Kidney capillary endothelial cell (primary cell): ENCODE measurements around the gene CPT1C.

Experiments used
- DNase-seq: peaks from one replicate; pipeline ENCODE4 v3.0.0-alpha.2; 2018; ENCODE audit warnings: low spot score

The CPT1C gene

GRCh38 chr19:49682274-49682673 is 8.6 kb upstream of the CPT1C start:
- no peak for DNase-seq

GRCh38 chr19:49683814-49684250 is 7.1 kb upstream of the CPT1C start:
- DNase-seq, result no peak

- no peak for DNase-seq
These were observed 6.5 kb upstream of the CPT1C start for GRCh38 chr19:49684251-49684982.

GRCh38 chr19:49684983-49685553 is 5.8 kb upstream of the CPT1C start:
- no peak for DNase-seq

GRCh38 chr19:49685845-49686332 is 5.0 kb upstream of the CPT1C start:
- no peak for DNase-seq

GRCh38 chr19:49686503-49687088 is 4.3 kb upstream of the CPT1C start:
- DNase-seq, result no peak

- DNase-seq, result no peak
These were observed 3.8 kb upstream of the CPT1C start for GRCh38 chr19:49687150-49687549.

GRCh38 chr19:49687566-49688316 is 3.2 kb upstream of the CPT1C start:
- peak; percentile 86 for DNase-seq

- DNase-seq, result no peak
These were observed 2.3 kb upstream of the CPT1C start for GRCh38 chr19:49688531-49689132.

- no peak for DNase-seq
These were observed 1.5 kb upstream of the CPT1C start, which contains the start of gene ADM5 for GRCh38 chr19:49689133-49690078. TSS of gene ADM5 (plus strand) at chr19:49689594. CDS start at chr19:49689838, 244 bp downstream.

GRCh38 chr19:49690079-49690655 is 749 bp upstream of the CPT1C start:
- DNase-seq, result no peak

GRCh38 chr19:49691243-49692146 is 579 bp downstream of the CPT1C start:
- no peak for DNase-seq

- DNase-seq, result no peak
These were observed 1.2 kb downstream of the CPT1C start for GRCh38 chr19:49692147-49692506.

GRCh38 chr19:49696115-49696514 is 5.2 kb downstream of the CPT1C start:
- no peak for DNase-seq

- no peak for DNase-seq
These were observed 5.9 kb downstream of the CPT1C start for GRCh38 chr19:49696865-49697264.

- DNase-seq, result no peak
These were observed 8.4 kb downstream of the CPT1C start for GRCh38 chr19:49699364-49699763.

- DNase-seq, result no peak
These were observed 9.6 kb downstream of the CPT1C start for GRCh38 chr19:49700563-49700962.

- no peak for DNase-seq
These were observed 10.4 kb downstream of the CPT1C start for GRCh38 chr19:49701271-49701786.
